GM18507 (cell line): ENCODE results near the gene CDH23.

Source experiments
- DNase-seq: peaks from one replicate; pipeline ENCODE4 v3.0.0; 2011; ENCODE audit warnings: low read depth; ENCODE audit not compliant: insufficient read length; ENCODE audit errors: extremely low spot score
- FAIRE-seq: peaks from 2 replicates; lab custom pipeline; 2011; peaks lifted over from hg19 to GRCh38; lab: Jason Lieb, UNC

The CDH23 gene

DNA sequence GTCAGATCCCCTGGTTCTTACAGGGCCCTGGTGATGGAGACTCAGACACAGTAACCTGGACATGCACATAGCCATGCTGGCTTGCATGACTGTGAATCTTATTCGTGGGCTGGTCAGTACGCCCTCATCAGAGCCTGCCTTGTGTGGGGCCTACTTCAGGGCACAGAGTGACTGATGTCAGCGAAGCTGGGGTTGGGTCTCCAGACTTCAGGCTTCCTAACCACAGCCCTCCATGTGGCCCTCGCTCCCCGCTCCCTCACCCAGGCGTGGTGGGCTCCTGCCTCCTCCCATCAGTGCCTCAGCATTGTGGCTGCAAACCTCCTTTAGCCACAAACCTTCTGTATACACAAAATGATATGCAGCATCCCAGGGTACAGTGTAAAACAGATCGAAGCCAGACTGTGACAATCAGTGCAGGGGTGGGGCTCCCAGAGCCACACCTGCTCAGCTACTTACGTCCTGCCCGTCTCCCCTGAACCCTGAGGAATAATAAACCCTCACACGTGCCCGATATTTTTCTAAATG, 329.9 kb downstream of the CDH23 start:
- FAIRE-seq (no peak), DNase-seq (no peak)

DNA sequence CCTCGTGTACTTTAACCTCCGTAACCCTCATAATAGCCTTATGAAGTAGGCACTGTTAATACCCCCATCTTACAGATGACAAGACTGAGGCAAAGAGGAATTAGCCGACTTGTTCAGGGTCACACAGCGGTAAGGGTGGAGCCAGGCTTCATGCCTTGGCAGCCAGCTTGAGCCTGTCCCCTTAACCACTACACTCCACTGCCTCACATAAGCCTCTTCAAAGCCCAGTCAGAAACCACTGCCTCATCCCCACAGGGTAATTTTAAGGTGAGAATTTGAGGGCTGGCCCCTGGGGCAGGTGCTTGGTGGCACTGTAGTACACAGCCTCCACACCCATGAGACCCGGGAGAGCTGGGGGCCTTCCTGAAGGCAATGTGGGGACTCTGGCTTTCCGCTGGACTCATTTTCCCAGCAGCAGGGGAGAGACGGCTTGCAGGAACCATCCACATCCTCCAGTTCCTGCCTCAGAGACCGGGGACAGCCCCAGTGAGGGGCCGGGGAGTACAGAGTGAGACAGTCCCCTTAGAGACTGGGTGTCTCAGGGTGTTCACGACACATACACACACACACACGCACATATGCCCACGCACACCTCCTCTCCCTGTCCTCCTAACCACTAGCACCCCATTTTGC, 330.5 kb downstream of the CDH23 start:
- no peak for DNase-seq
- FAIRE-seq: no peak

GRCh38 chr10:71727738-71728737, 331.3 kb downstream of the CDH23 start:
- no peak for DNase-seq

DNA sequence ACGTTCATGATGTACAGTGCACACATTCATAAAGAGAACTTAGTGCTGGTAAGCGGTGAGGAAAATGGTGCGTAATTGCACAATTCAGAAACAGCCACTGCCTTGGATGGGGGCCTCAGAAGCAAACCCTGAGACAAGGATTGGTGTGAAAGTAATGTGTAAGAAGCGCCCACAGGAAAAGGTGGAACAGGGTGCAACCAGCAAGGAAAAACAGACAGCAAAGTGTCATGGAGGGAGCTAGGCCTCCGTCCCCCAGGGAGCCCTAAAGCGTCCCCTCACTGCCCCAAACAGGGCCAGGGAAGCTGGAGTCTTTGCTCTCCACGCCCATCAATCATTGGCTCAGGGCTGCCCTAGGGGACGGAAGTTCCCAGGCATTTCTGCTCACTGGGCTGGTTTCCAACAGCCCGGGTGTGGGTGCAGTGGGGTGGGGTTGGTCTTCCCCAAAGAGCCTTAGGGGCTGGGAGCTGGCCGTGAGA, 332.5 kb downstream of the CDH23 start:
- FAIRE-seq (no peak), DNase-seq (no peak)

More at GRCh38 chr10:71727738-71728737, 331.3 kb downstream of the CDH23 start:
- FAIRE-seq: peak; percentile 98

- DNase-seq (no peak), FAIRE-seq (no peak)
Measured at GRCh38 chr10:71731791-71732190, 335.1 kb downstream of the CDH23 start.

- DNase-seq: no peak
- no peak for FAIRE-seq
Measured at GRCh38 chr10:71734797-71735196, 338.1 kb downstream of the CDH23 start.

DNA sequence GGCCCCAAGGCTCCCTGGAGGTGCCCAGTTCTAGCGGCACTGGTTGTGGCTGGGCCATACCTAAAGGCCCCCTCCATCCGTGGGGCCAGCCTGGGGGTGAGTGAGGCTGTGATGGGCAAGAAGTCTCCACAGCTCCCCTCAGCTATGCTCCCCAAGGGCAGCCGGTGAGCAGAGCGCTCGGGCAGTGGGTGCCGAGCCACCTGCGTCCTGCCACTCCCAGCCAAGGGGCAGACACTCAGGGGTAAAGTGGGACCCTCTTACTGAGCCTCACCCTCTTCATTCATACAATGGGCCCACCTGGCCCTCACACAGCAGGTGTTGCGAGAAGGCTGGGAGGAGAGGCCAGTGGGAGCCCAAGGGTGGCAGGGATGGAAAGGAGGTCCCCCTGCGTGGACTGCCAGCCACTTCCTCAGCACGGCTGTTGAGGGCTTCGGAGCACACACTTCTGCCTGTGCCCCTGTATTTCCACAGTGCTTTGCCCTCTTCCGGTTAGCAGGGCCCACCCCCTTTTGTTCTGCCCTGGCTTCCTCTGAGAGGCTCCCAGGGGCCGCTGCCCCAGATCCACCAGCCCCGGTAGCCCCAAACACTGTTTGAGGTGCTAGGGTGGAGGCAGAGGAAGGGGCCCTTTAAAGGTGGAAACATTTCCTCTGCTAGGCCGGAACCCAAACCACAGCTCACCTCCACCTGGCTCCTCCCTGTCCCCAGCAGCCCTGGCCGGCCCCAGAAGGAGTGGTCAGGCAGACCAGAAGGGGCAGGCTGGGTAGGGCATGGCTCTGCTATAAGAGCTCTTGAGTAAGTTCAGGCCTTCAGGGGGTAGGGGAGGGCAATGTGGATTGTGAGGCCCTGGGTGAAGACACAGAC, 339.2 kb downstream of the CDH23 start:
- DNase-seq (no peak), FAIRE-seq (peak; percentile 49)

DNA sequence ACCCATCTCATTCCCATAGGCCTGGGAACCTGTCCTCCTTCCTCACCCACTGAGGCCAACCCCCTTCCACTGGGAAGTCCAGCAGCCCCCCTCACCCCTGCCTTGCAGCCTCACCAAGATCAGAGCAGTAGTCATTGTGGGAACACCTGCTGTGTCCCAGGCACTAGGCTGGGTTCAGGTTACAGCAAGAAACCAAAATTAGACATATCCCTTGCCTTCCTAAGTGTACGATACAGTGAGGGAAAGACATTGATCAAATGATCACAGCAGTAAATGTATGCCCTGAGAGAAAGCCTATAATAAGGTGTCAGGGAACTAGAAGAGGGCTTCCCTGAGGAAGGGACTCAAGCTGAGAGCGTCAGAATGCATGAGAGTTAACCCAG, 339.8 kb downstream of the CDH23 start:
- DNase-seq (no peak), FAIRE-seq (no peak)

DNA sequence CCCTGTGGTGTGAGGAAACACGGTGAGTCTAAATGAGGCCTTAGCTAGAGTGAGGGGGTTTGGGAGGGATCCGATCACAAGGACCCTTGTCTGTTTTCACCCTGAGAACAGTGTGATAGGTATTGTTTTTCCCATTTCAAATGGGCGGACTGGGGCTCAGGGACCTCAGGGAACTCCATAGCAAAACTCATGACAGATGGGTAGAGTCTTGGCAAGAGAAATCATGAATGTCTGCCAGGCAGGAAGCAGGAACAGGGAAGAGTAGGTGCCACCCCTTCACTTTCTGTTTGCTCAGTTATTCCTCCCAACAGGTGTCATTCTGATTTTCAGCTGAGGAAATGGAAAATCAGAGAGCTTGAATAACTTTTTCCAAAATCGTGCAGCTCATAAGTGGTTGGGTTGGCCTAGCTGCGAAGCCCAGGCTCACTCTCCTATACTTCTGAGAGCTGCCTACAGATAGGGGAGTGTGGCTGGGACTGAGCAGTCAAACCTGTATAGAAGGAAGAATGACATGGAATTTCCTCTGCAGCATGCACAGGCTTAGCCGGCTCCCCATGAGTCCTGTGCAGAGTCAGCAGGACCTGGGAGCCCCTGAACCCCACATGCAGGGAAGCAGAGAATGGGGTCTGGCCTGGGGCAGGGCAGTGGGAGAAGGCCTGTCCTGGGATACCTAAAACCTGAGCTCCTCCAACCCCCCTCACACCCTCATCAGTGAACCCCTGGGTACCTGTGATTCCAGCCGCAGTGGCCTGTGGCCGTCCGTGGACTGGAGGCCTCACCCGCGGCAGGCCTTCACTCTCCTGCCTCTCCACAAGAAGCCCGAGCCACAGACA, 340.5 kb downstream of the CDH23 start:
- FAIRE-seq (no peak), DNase-seq (no peak)

GRCh38 chr10:71737834-71738197, 341.1 kb downstream of the CDH23 start:
- DNase-seq: no peak

GRCh38 chr10:71739358-71739900, 342.7 kb downstream of the CDH23 start:
- no peak for FAIRE-seq
- DNase-seq: no peak

More at GRCh38 chr10:71737834-71738197, 341.1 kb downstream of the CDH23 start:
- no peak for FAIRE-seq

DNA sequence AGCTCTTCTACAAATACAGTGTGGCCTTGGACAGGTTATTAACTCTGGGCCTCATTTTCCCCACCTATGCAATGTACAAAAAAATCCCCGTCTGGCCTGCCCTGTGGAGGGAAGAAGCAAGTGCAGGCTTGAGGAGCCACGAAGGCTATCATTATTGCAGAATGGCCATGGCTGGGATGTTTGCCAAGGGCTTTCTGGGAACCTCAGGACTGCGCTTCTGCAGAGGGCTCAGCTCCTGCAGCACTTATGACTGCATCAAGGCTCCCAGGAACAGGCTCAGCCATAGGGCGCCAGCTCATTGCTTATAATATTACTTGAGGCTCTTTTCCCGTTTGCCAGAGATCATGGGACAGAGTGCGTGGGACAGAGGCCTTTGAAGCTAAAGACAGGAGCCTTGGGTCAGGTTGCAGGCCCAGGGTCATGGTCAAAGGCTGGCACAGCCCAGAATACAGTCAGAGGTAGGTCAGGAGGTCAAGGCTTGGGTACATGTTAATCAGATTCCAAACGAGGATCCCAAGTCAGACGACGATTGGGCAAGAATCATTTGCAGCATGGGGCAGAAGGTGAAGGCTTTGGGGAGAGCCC, 343.4 kb downstream of the CDH23 start:
- no peak for FAIRE-seq
- DNase-seq: no peak

DNA sequence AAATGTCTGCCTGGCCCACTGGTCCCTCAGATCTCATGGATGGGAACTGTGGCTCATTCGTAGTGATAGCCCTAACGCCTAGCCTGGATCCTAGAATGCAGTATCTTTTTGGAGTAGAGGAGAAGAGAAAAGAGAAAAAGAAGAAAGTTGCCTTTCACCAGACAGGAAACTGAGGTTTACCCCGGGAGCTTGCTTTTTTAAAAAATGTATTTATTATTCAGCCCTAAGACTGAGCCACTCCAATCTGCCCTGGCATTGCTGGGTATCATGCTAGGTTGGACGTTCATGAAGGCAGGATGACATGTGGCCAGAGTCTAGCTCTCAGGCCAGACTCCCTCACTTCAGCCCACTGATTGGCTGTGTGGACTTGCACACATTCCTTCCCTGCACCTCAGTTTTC, 344.3 kb downstream of the CDH23 start:
- no peak for FAIRE-seq
- DNase-seq: no peak

DNA sequence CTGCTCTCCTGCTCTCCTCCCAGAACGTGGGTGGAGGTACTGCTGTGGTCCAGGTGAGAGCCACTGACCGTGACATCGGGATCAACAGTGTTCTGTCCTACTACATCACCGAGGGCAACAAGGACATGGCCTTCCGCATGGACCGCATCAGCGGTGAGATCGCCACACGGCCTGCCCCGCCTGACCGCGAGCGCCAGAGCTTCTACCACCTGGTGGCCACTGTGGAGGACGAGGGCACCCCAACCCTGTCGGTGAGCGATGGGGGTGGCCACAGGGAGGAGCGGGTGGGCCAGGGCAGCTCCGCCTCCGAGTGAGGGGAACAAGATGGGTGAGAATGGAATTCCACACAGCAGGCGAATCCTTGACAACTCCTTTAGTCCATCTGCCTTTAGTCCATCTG, 345.0 kb downstream of the CDH23 start:
- FAIRE-seq: no peak

GRCh38 chr10:71742301-71743088, 345.8 kb downstream of the CDH23 start:
- FAIRE-seq (no peak), DNase-seq (no peak)

More for the DNA sequence above, 345.0 kb downstream of the CDH23 start:
- no peak for DNase-seq

GRCh38 chr10:71743089-71743838, 346.5 kb downstream of the CDH23 start:
- FAIRE-seq (no peak), DNase-seq (no peak)

- FAIRE-seq (no peak), DNase-seq (no peak)
Measured at GRCh38 chr10:71743866-71744265, 347.1 kb downstream of the CDH23 start.
